GM12878 (cell line): Measurements from ENCODE around the gene MCOLN2. TPM values are rescaled to one million over a fixed set of nuclear protein-coding genes. Genes with fewer than 3 reads are reported as not detected.

Experiments
- ATAC-seq: fragments of 200-7000 bp; cut with Tn5 transposase; 3 replicates; pipeline ENCODE4 v1.9.1; 2020; ENCODE audit warnings: mild to moderate bottlenecking, moderate library complexity
- BruUV-seq: library from RNA; stranded (reverse); fragments of 400-500 nt; replicated peaks from 2 replicates; lab custom pipeline; 2021; lab: Mats Ljungman, UMichigan
- CTCF ChIA-PET: fragments of 300-600 bp; sonication (Branson Sonifier 250); formaldehyde crosslinking; extraction: SDS; loops from one replicate; lab custom pipeline; 2021; ENCODE audit warnings: inconsistent platforms; lab: Yijun Ruan, JAX
- POLR2A ChIA-PET: fragments of 350-600 bp; formaldehyde crosslinking; extraction: SDS; loops from one replicate; lab custom pipeline; 2021; ENCODE audit warnings: inconsistent platforms; lab: Charles Lee
- RAD21 ChIA-PET: fragments of 300-600 bp; sonication (Branson Sonifier 250); formaldehyde crosslinking; loops from one replicate; lab custom pipeline; 2023; ENCODE audit warnings: antibody characterized with exemption; ENCODE audit not compliant: unreplicated experiment; lab: Charles Lee
- SMC1A ChIA-PET: fragments of 300-600 bp; sonication (Branson Sonifier 250); formaldehyde crosslinking; loops from one replicate; lab custom pipeline; 2023; ENCODE audit not compliant: unreplicated experiment, uncharacterized antibody; lab: Charles Lee
- DNase-seq: peaks from one replicate; pipeline ENCODE4 v3.0.0-alpha.2; 2011; ENCODE audit warnings: low read depth, low spot score
- FAIRE-seq: peaks from 3 replicates; lab custom pipeline; 2011; peaks lifted over from hg19 to GRCh38; lab: Jason Lieb, UNC
- H2AFZ ChIP-seq: 2 replicates; pipeline ENCODE4 v1.6.0; 2011; ENCODE audit warnings: low read depth, low read length, control low read depth; ENCODE audit not compliant: control insufficient read depth
- H3K27ac ChIP-seq: 2 replicates; pipeline ENCODE4 v1.5.1; 2011; ENCODE audit warnings: control low read depth; ENCODE audit not compliant: control insufficient read depth, insufficient read depth
- H3K27me3 ChIP-seq, 2 experiments: replicated peaks in 1 of 2; 2 replicates each; pipeline versions ENCODE4 v1.6.0 to v1.6.1; 2011; ENCODE audit warnings: low read length in 1 of 2; ENCODE audit not compliant: control insufficient read depth in 2 of 2, insufficient read depth in 2 of 2
- H3K36me3 ChIP-seq, 2 experiments: 2 replicates each; pipeline ENCODE4 v1.5.1; 2011; ENCODE audit warnings: low read length in 1 of 2; ENCODE audit not compliant: control insufficient read depth in 2 of 2, insufficient read depth in 2 of 2
- H3K4me1 ChIP-seq: 2 replicates; pipeline ENCODE4 v1.6.1; 2011; ENCODE audit warnings: mild to moderate bottlenecking, low read length, moderate library complexity, mixed read lengths; ENCODE audit not compliant: control insufficient read depth, insufficient read depth
- H3K4me2 ChIP-seq: 2 replicates; pipeline ENCODE4 v1.6.0; 2011; ENCODE audit warnings: control low read depth; ENCODE audit not compliant: control insufficient read depth, insufficient read depth
- H3K4me3 ChIP-seq: fragments of 200-600 bp; sonication (generic); 2 replicates; pipeline ENCODE4 v1.5.1; 2016
- H3K79me2 ChIP-seq: 2 replicates; pipeline ENCODE4 v1.6.0; 2011; ENCODE audit warnings: low read length; ENCODE audit not compliant: control insufficient read depth, insufficient read depth
- H3K9ac ChIP-seq: 2 replicates; pipeline ENCODE4 v1.8.0; 2011; ENCODE audit warnings: low read length, control low read depth, mixed read lengths; ENCODE audit not compliant: control insufficient read depth, insufficient read depth
- H3K9me3 ChIP-seq: replicated peaks from 3 replicates; pipeline ENCODE4 v1.5.1; 2011; ENCODE audit warnings: mild to moderate bottlenecking, low read length; ENCODE audit not compliant: control insufficient read depth, insufficient read depth
- H4K20me1 ChIP-seq: 2 replicates; pipeline ENCODE4 v1.6.0; 2011; ENCODE audit not compliant: control insufficient read depth, insufficient read depth
- CHD1 ChIP-seq: IDR thresholded peaks from 2 replicates; pipeline ENCODE4 v1.6.1; 2012; ENCODE audit warnings: low read depth, low read length, improper control_type of control experiment
- NRF1 ChIP-seq: conservative IDR thresholded peaks from 2 replicates; pipeline ENCODE4 v1.6.1; 2011; ENCODE audit warnings: mild to moderate bottlenecking, low read depth, low read length, improper control_type of control experiment
- RAD21 ChIP-seq: IDR thresholded peaks from 2 replicates; pipeline ENCODE4 v1.6.1; 2011; ENCODE audit warnings: mild to moderate bottlenecking, low read depth, low read length, moderate library complexity; ENCODE audit not compliant: insufficient read depth
- RB1 ChIP-seq: fragments of 450-650 bp; formaldehyde crosslinking; IDR thresholded peaks from 2 replicates; pipeline ENCODE4 v1.6.1; 2017; ENCODE audit warnings: mild to moderate bottlenecking, borderline replicate concordance
- SMAD1 ChIP-seq: fragments of 450-650 bp; IDR thresholded peaks from 2 replicates; pipeline ENCODE4 v1.6.1; 2018; ENCODE audit warnings: mild to moderate bottlenecking, low read depth; ENCODE audit not compliant: partially characterized antibody
- SMAD5 ChIP-seq: IDR thresholded peaks from 2 replicates; pipeline ENCODE4 v1.6.1; 2016; ENCODE audit warnings: antibody characterized with exemption, low read depth
- SREBF2 ChIP-seq: IDR thresholded peaks from 2 replicates; pipeline ENCODE4 v1.6.1; 2012; ENCODE audit warnings: mild to moderate bottlenecking, low read length
- USF1 ChIP-seq: IDR thresholded peaks from 2 replicates; pipeline ENCODE4 v1.6.1; 2011; ENCODE audit warnings: borderline replicate concordance, low read depth, mild to moderate bottlenecking, moderate library complexity, mixed read lengths, low read length; ENCODE audit not compliant: insufficient read depth; ENCODE audit errors: extremely low read length
- ZBED1 ChIP-seq: IDR thresholded peaks from 2 replicates; pipeline ENCODE4 v1.6.1; 2016; ENCODE audit warnings: borderline replicate concordance
- ZZZ3 ChIP-seq: IDR thresholded peaks from 2 replicates; pipeline ENCODE4 v1.6.1; 2011; ENCODE audit warnings: low read depth; ENCODE audit not compliant: control insufficient read depth, insufficient read length
- in situ Hi-C: fragments of 300-500 bp; cut with MboI; formaldehyde crosslinking; loops from 9 replicates; pipeline ENCODE4 v1.14.3; 2018; ENCODE audit warnings: mixed read lengths
- intact Hi-C: fragments of 100-400 bp; cut with micrococcal nuclease; formaldehyde crosslinking; loops from one replicate; pipeline ENCODE4 v1.14.2; 2022; ENCODE audit not compliant: unreplicated experiment
- polyA plus RNA-seq, 11 experiments: library from polyadenylated mRNA; depleted of rRNA in 4 of 11; unstranded in 6 of 11; stranded (reverse) in 5 of 11; fragments of >200 nt; fragmentation: Nextera tagmentation in 4 of 11; fragmentation: Illumina TruSeq in 1 of 11; extraction: Ambion mirVana in 4 of 11; extraction: Trizol in 1 of 11; gene quantifications; 1 replicate in 1 of 11; 2 replicates in 10 of 11; pipeline versions ENCODE4 v1.2.1 to v1.2.3, GENCODE V29; 2011 to 2016; ENCODE audit warnings: inconsistent platforms in 2 of 11, missing spikeins in 2 of 11, low read depth in 1 of 11
- total RNA-seq, 4 experiments: library from RNA; depleted of rRNA in 3 of 4; stranded (reverse); fragments of >200 nt in 3 of 4; fragmentation: Illumina TruSeq in 1 of 4; extraction: Trizol in 1 of 4; gene quantifications; 2 replicates each; pipeline versions ENCODE4 v1.2.1 to v1.2.3, GENCODE V29; 2013 to 2021
- TF ChIP-seq, protein P1 (sequence below): IDR thresholded peaks from 2 replicates; pipeline ENCODE4 v1.6.1; 2012; ENCODE audit warnings: low read length, inconsistent platforms

The MCOLN2 gene
- total and polyA plus RNA-seq, 10 of the 15 experiments (the other 5 are each of a cell fraction or from before 2014, with no cell fraction given) = 25.9 to 233 (median 109) TPM

GRCh38 chr1:85042413-85042812 is 45.5 kb upstream of the MCOLN2 start:
- Histone ChIP-seq H3K4me3 (no peak overlapping the region), H3K27ac (no peak overlapping the region), H3K79me2 (no peaks in the 10 kb centered on the region), H2AFZ (no peak overlapping the region), H4K20me1 (no peaks in the 10 kb centered on the region), H3K9me3 (no peaks in the 10 kb centered on the region), H3K4me1 (no peaks in the 10 kb centered on the region; the same call in 1 of the 2 replicates), H3K4me2 (no peak overlapping the region), H3K27me3 (peaks cover 0 to 2% of the 10 kb centered on the region in 2 experiments; a peak in 1 of 4 replicates), H3K36me3 (no peaks in the 10 kb centered on the region), H3K9ac (no peak overlapping the region)
- intact Hi-C loops = no loop called here
- no peak for DNase-seq
- BruUV-seq = no TSS peak
- ChIA-PET RAD21 (no interaction called here), CTCF (interaction anchor here (1.1 to 1.5 kb wide), 3 partner anchors 10 to 213 kb away, joined by 3 to 5 read pairs (median 3); no protein-coding TSS in a partner anchor), SMC1A (interaction anchor here (1.0 to 1.1 kb wide), 2 partner anchors 9 to 15 kb away, joined by 3 read pairs; no protein-coding TSS in a partner anchor), POLR2A (no interaction called here)
- TF ChIP-seq, protein P1, sequence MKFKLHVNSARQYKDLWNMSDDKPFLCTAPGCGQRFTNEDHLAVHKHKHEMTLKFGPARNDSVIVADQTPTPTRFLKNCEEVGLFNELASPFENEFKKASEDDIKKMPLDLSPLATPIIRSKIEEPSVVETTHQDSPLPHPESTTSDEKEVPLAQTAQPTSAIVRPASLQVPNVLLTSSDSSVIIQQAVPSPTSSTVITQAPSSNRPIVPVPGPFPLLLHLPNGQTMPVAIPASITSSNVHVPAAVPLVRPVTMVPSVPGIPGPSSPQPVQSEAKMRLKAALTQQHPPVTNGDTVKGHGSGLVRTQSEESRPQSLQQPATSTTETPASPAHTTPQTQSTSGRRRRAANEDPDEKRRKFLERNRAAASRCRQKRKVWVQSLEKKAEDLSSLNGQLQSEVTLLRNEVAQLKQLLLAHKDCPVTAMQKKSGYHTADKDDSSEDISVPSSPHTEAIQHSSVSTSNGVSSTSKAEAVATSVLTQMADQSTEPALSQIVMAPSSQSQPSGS = no peak
- TF ChIP-seq NRF1 = no peak
- no peak for TF ChIP-seq SMAD1
- TF ChIP-seq RAD21 = no peak
- no peak for TF ChIP-seq SREBF2
- TF ChIP-seq SMAD5 = no peak
- TF ChIP-seq USF1 = no peak
- no peak for TF ChIP-seq RB1
- no peak for TF ChIP-seq ZZZ3
- no peak for TF ChIP-seq ZBED1
- no peak for TF ChIP-seq CHD1
- in situ Hi-C loops = no loop called here
- ATAC-seq = no peak
- no peak for FAIRE-seq
